DOHH2 (cell line): ENCODE measurements around the gene TACC2.

ENCODE experiments used
- H3F3A ChIP-seq: fragments of 200-600 bp; sonication (generic), shearing (Covaris generic); 2 replicates; pipeline ENCODE4 v1.6.0; 2016; ENCODE audit warnings: antibody characterized with exemption, mild to moderate bottlenecking; ENCODE audit not compliant: control insufficient read depth, insufficient read depth
- H3K27ac ChIP-seq: fragments of 200-600 bp; sonication (generic); 2 replicates; pipeline ENCODE4 v1.5.1; 2014; ENCODE audit warnings: low read depth, mild to moderate bottlenecking, low read length, moderate library complexity
- H3K27me3 ChIP-seq: fragments of 200-600 bp; sonication (generic); 2 replicates; pipeline ENCODE4 v1.6.1; 2014; ENCODE audit warnings: mild to moderate bottlenecking, low read length, mixed read lengths; ENCODE audit not compliant: control insufficient read depth
- H3K36me3 ChIP-seq: fragments of 200-600 bp; sonication (generic); 2 replicates; pipeline ENCODE4 v1.6.1; 2014; ENCODE audit warnings: mild to moderate bottlenecking, low read length, moderate library complexity, mixed read lengths; ENCODE audit not compliant: control insufficient read depth
- H3K4me1 ChIP-seq: fragments of 200-600 bp; sonication (generic); 2 replicates; pipeline ENCODE4 v1.6.1; 2014; ENCODE audit warnings: mild to moderate bottlenecking, low read length, mixed read lengths; ENCODE audit not compliant: control insufficient read depth
- H3K4me2 ChIP-seq: fragments of 200-600 bp; sonication (generic); 2 replicates; pipeline ENCODE4 v1.6.0; 2014; ENCODE audit warnings: mild to moderate bottlenecking, low read length, moderate library complexity
- H3K4me3 ChIP-seq: fragments of 200-600 bp; sonication (generic); 2 replicates; pipeline ENCODE4 v1.5.1; 2014; ENCODE audit warnings: mild to moderate bottlenecking, low read length, mixed read lengths
- H3K79me2 ChIP-seq: fragments of 200-600 bp; sonication (generic); 2 replicates; pipeline ENCODE4 v1.6.1; 2014; ENCODE audit warnings: mild to moderate bottlenecking, low read length, mixed read lengths; ENCODE audit not compliant: control insufficient read depth
- H3K9me2 ChIP-seq: fragments of 200-600 bp; sonication (generic); replicated peaks from 2 replicates; pipeline ENCODE4 v1.6.1; 2014; ENCODE audit warnings: mild to moderate bottlenecking, low read length, mixed read lengths; ENCODE audit not compliant: control insufficient read depth
- H3K9me3 ChIP-seq: fragments of 200-600 bp; sonication (generic); 2 replicates; pipeline ENCODE4 v1.6.1; 2014; ENCODE audit warnings: antibody characterized with exemption, low read length, mixed read lengths; ENCODE audit not compliant: control insufficient read depth, insufficient read depth
- H4K20me1 ChIP-seq: fragments of 200-600 bp; sonication (generic); 2 replicates; pipeline ENCODE4 v1.6.0; 2014; ENCODE audit warnings: low read depth, mild to moderate bottlenecking, antibody characterized with exemption, low read length, moderate library complexity; ENCODE audit not compliant: control insufficient read depth, insufficient read depth
- CTCF ChIP-seq: fragments of 200-600 bp; sonication (generic); IDR thresholded peaks from one replicate; pipeline ENCODE4 v1.5.1; 2014; ENCODE audit warnings: antibody characterized with exemption, mild to moderate bottlenecking, low read depth, low read length; ENCODE audit not compliant: poor library complexity, severe bottlenecking
- EZH2phosphoT487 ChIP-seq: fragments of 200-600 bp; sonication (generic); IDR thresholded peaks from 2 replicates; pipeline ENCODE4 v1.6.1; 2017; ENCODE audit warnings: borderline replicate concordance, mild to moderate bottlenecking, antibody characterized with exemption, low read length, moderate library complexity, mixed read lengths

TACC2 gene

GRCh38 chr10:122050811-122051210 lies 61.8 kb downstream of the TACC2 start:
- Histone ChIP-seq H3K4me2 (no peak overlapping the region), H3K4me1 (no peaks in the 10 kb centered on the region), H3K27ac (no peak overlapping the region), H3K9me3 (no peaks in the 10 kb centered on the region), H3K36me3 (no peaks in the 10 kb centered on the region), H3K4me3 (no peak overlapping the region), H3K79me2 (no peaks in the 10 kb centered on the region), H4K20me1 (no peaks in the 10 kb centered on the region), H3K9me2 (no peaks in the 10 kb centered on the region), H3K27me3 (no peaks in the 10 kb centered on the region), H3F3A (no peaks in the 10 kb centered on the region)
- no peak for TF ChIP-seq CTCF
- TF ChIP-seq EZH2phosphoT487 = no peak

- Histone ChIP-seq H3K4me3 (no peak overlapping the region), H3K27me3 (no peaks in the 10 kb centered on the region), H3K27ac (no peak overlapping the region), H3K36me3 (no peaks in the 10 kb centered on the region), H3F3A (no peaks in the 10 kb centered on the region), H3K9me3 (no peaks in the 10 kb centered on the region), H3K9me2 (no peaks in the 10 kb centered on the region), H3K4me2 (no peak overlapping the region), H4K20me1 (no peaks in the 10 kb centered on the region), H3K79me2 (no peaks in the 10 kb centered on the region), H3K4me1 (no peaks in the 10 kb centered on the region)
- TF ChIP-seq CTCF (no peak), EZH2phosphoT487 (no peak)
Measured at GRCh38 chr10:122051609-122052385, 62.8 kb downstream of the TACC2 start.

- H3K36me3 ChIP-seq = no peaks in the 10 kb centered on the region
- H3K9me2 ChIP-seq = no peaks in the 10 kb centered on the region
- no peaks in the 10 kb centered on the region for H3K27me3 ChIP-seq
- TF ChIP-seq CTCF = no peak
- TF ChIP-seq EZH2phosphoT487 = no peak
- no peaks in the 10 kb centered on the region for H3K4me1 ChIP-seq
- no peaks in the 10 kb centered on the region for H3K79me2 ChIP-seq
- no peak overlapping the region for H3K4me3 ChIP-seq
- H3F3A ChIP-seq = no peaks in the 10 kb centered on the region
- H3K27ac ChIP-seq = no peak overlapping the region
- H4K20me1 ChIP-seq = no peaks in the 10 kb centered on the region
- H3K9me3 ChIP-seq = no peaks in the 10 kb centered on the region
- H3K4me2 ChIP-seq = no peak overlapping the region
Measured at GRCh38 chr10:122052701-122053100, 63.7 kb downstream of the TACC2 start.
